Measurements from ENCODE around the gene ANKFN1.
"Not testable (repeated sequence)": the region's sequence is repeated elsewhere in the genome, so short reads cannot be mapped to it uniquely, and the experiment has no call there.

Gene ANKFN1

DNA sequence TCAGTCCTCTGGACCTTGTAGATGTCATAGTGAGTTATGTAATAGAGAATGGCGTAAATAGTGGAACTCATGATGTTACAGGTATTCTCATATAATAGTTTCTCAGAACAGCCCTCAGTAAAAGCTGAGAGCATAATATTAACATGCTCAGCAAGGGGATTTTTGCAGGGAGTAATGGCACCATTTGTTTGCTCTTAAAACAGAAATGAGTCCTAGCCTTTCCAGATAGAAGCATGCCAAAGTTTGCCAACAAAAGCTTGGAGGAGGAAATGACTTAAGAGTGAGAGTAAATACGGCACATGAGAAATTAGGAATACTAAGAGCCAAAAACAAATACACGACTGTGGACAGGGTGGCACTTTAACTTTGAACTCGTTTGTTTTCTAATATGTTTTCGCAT is 198.4 kb downstream of the ANKFN1 start:
- no peak for DNase-seq (ENCODE audit: low spot score)

- DNase-seq (ENCODE audit: low spot score): no peak
Measured at GRCh38 chr17:56358651-56359050, 205.4 kb downstream of the ANKFN1 start.

DNA sequence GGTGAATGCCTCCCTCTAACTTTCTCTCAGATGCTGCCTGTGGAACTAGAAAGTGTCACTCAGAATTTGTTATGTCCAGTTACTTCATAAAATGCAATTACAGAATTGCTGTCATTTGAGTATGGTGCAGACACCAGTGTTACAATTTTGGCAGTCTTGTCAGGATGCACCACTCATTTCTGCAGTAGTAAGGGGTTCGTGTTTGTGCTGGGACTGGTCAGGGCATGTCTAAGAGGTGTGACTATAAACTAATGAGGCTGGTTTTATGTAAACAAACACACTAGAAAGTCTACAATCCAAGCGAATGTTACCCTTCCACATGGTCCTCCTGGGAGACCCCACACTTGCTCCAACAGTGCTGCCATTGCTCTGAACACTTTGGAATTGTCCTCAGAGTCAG is 206.2 kb downstream of the ANKFN1 start:
- no peak for DNase-seq (ENCODE audit: low spot score)

GRCh38 chr17:56367366-56367765 is 214.1 kb downstream of the ANKFN1 start:
- no peak for DNase-seq (ENCODE audit: low spot score)

GRCh38 chr17:56373981-56374833 is 220.9 kb downstream of the ANKFN1 start:
- no peak for DNase-seq (ENCODE audit: low spot score)

DNA sequence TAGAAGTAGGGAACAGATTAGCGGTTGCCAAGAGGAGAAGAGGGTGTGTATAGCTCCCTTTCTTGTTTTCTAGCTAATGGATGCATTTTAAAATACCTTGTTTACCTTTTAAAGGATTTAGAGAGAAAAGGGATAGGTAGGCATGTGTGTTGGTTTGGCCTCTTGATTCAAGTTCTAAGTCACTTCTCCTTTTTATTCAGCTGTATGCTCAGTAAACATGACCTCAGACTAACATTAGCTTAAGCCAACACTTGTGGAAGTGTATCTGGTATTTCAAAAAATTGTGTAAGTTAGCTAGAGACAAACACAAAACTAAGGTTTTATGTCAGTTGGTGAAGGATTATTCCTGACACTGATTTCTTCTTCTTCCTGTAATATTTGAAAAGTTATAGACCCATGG is 236.1 kb downstream of the ANKFN1 start:
- DNase-seq (ENCODE audit: low spot score): no peak

- DNase-seq (ENCODE audit: low spot score): no peak
Measured at GRCh38 chr17:56392321-56392720, 239.0 kb downstream of the ANKFN1 start.

DNA sequence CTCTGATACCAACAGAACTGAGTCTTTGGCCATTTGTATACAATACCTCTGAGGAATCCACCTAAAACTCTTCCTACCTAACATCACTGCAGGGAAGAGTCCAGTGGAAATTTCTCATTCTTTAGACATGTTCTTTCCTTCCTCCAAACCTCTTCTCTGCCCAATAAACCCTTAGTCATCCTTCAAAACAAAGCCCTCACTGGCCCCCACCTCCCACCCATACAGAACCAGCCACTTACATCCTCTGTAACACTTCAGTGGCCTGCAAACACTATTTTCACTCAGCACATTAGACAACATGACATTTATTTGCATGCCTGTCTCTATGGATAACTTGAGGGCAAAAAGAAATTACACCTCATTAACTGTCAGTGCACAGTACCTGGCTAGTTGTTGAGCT is 239.9 kb downstream of the ANKFN1 start:
- DNase-seq (ENCODE audit: low spot score): no peak

DNA sequence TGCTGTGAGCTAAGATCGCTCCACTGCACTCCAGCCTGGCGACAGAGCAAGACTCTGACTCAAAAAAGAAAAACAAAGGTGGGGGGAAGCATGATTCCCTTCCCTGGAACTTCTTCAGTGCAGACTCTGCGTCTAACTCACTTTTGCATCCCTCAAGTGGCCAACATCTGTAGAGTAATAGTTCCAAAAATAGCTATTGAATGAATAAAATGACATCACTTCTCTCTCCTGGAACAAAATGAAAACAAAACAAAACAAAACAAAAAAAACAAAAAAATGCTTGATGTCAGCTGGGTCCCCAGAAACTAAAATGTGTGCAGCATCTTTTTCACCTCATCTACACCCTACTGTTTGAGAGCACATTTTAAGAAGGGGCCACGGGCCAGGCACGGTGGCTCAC is 242.5 kb downstream of the ANKFN1 start:
- no peak for DNase-seq (ENCODE audit: low spot score)

- DNase-seq (ENCODE audit: low spot score): no peak
Measured at GRCh38 chr17:56407086-56407485, 253.8 kb downstream of the ANKFN1 start.

GRCh38 chr17:56412356-56412755 is 259.1 kb downstream of the ANKFN1 start:
- not testable (repeated sequence) for DNase-seq (ENCODE audit: low spot score)

- DNase-seq (ENCODE audit: low spot score): no peak
Measured at GRCh38 chr17:56416682-56417351, 263.5 kb downstream of the ANKFN1 start.

DNA sequence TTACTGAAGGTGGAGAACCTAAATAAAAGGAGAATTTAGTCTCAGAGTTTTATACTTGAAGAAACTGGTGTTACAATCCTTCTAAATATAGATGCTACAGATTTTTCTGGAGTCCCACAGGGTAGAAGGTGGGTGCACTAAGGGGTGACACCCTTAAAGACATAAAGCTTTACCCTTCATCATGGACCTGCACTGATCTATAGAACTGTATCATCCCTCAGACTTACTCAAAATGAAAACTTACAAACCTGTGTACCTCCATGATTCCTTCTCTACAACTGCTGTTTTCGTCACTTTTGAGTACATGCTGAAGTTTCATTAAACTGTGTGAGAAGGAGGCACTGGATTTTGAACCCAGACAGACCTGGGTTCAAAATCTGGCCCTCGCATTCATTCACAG is 270.7 kb downstream of the ANKFN1 start:
- DNase-seq (ENCODE audit: low spot score): no peak

GRCh38 chr17:56424543-56425044 is 271.3 kb downstream of the ANKFN1 start:
- DNase-seq (ENCODE audit: low spot score): no peak

- no peak for DNase-seq (ENCODE audit: low spot score)
Measured at GRCh38 chr17:56425483-56425882, 272.2 kb downstream of the ANKFN1 start.

GRCh38 chr17:56426901-56427300 is 273.6 kb downstream of the ANKFN1 start:
- no peak for DNase-seq (ENCODE audit: low spot score)

DNA sequence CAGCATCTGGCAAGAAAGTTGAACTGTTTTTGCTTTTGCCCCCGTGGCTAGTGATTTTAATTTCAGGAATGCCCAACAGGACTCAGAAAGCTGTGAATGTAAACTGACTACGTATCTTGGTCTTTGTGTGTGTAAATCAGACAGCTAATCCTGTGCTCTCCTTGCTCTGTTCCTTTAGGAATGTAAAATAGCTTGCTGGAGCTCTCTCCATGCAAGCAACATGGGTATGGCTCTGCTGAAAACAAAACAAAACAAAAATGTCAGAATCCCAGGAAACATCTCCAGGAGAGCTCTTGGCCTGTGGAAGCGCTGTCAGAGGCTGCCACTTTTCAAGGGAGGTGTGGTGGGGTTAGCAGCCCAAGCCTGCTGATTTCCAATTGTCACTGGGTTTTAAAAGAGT is 278.5 kb downstream of the ANKFN1 start:
- no peak for DNase-seq (ENCODE audit: low spot score)

- no peak for DNase-seq (ENCODE audit: low spot score)
Measured at GRCh38 chr17:56432443-56432842, 279.2 kb downstream of the ANKFN1 start.

DNA sequence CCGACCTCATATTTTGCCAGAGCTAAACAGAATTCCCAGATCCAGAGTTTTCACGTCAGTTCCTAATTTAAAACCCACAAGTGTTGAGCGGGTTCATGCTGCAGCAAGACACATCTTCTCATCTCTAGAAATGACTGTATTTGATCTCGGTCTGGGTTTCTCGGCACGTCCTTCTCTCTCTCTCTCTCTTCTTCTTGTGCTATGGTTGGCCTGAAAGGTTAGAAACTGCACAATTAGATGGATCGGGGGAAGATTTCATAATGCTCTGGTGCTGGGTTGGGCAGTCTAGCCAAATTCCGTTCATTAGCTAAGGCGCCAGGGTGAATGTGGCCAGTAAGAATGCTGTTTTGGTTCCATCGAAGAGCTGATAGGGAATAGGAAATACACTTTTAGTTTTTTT is 281.3 kb downstream of the ANKFN1 start:
- no peak for DNase-seq (ENCODE audit: low spot score)

- no peak for DNase-seq (ENCODE audit: low spot score)
Measured at GRCh38 chr17:56436142-56436541, 282.9 kb downstream of the ANKFN1 start.

GRCh38 chr17:56440419-56440818 is 287.1 kb downstream of the ANKFN1 start:
- no peak for DNase-seq (ENCODE audit: low spot score)

DNA sequence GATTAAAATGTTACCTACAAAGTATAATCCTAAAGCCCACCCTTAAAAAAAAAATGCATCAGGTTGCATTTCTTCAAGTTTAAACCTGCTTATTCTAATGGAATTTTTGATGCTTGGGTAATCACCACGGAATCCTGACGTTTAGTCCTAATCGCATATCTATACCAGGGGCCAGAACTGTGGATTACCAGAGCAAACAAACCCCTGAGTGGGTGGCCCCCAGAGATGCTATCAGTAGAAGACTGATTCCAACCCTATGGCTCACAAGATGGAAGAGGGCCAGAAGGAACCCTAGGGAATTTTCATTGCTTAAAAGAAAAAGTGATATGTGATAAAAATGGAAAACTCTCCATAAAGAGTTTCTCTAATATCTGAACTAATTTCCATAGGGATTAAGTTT is 288.0 kb downstream of the ANKFN1 start:
- DNase-seq (ENCODE audit: low spot score): no peak

- no peak for DNase-seq (ENCODE audit: low spot score)
Measured at GRCh38 chr17:56445692-56446411, 292.6 kb downstream of the ANKFN1 start.
